Spleen (tissue), 7 donors: ENCODE measurements around the gene GLTP.

Experiments
- CTCF ChIP-seq, 11 experiments: fragments of 200-600 bp in 7 of 11; fragments of 450-650 bp in 4 of 11; sonication (generic) in 4 of 11; IDR thresholded peaks in 8 of 11; conservative IDR thresholded peaks in 3 of 11; 1 replicate in 7 of 11; 2 replicates in 4 of 11; pipeline versions ENCODE4 v1.4.0 to v1.8.0; 2016 to 2021; ENCODE audit warnings: antibody characterized with exemption in 11 of 11, inconsistent platforms in 4 of 11, mild to moderate bottlenecking in 1 of 11
- POLR2AphosphoS5 ChIP-seq, 3 donors: sonication (generic); formaldehyde crosslinking; IDR thresholded peaks; one replicate each; pipeline ENCODE4 v1.5.1; 2017; ENCODE audit warnings: antibody characterized with exemption in 3 of 3
- donor health status: DM: no; HTN: no; CAD: no; lungs with moderate emphysema.
- donor health status: DM: no; HTN: no; CAD: no.
- donor health status: DM: no; HTN: no; CAD: no.

- TF ChIP-seq CTCF (IDR thresholded peaks at IDR 0.05 in 8 of 11, conservative IDR thresholded peaks at IDR 0.05 in 3 of 11) (no peak), POLR2AphosphoS5 (IDR thresholded peaks at IDR 0.05) (no peak)
Observed at GRCh38 chr12:109839444-109839843, 40.9 kb downstream of the GLTP start.
